Measurements from ENCODE around the gene DGUOK.

DNA sequence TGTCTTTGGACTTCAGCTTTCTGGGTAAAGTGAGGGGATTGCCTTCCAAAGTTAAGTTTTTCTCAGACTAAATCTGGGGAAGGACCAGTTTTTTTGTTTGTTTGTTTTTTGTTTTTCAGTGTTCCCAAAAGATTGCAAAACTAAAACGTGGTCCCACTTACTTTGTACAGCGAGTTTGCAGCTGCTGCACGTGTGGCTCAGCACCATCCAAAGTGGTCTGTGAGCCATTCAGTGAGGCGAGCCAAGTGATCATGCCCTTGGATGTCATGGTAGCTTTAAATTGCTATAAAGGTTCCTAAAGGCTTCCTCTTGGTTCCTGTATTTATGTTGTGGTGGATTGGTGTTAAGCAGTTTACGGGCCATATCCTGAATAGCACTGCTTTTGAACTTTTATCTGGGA lies 81.0 kb downstream of the DGUOK start:
- TF ChIP-seq, protein P1, sequence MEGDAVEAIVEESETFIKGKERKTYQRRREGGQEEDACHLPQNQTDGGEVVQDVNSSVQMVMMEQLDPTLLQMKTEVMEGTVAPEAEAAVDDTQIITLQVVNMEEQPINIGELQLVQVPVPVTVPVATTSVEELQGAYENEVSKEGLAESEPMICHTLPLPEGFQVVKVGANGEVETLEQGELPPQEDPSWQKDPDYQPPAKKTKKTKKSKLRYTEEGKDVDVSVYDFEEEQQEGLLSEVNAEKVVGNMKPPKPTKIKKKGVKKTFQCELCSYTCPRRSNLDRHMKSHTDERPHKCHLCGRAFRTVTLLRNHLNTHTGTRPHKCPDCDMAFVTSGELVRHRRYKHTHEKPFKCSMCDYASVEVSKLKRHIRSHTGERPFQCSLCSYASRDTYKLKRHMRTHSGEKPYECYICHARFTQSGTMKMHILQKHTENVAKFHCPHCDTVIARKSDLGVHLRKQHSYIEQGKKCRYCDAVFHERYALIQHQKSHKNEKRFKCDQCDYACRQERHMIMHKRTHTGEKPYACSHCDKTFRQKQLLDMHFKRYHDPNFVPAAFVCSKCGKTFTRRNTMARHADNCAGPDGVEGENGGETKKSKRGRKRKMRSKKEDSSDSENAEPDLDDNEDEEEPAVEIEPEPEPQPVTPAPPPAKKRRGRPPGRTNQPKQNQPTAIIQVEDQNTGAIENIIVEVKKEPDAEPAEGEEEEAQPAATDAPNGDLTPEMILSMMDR (IDR thresholded peaks at IDR 0.05) = no peak
- no peak for TF ChIP-seq POLR2A (IDR thresholded peaks at IDR 0.05)
